Caco-2 (cell line): ENCODE results near the gene C19orf33. TPM values are rescaled to one million over a fixed set of nuclear protein-coding genes. Genes with fewer than 3 reads are reported as not detected.

Source experiments
- BruUV-seq: library from RNA; stranded (reverse); fragments of 400-500 nt; replicated peaks from 2 replicates; lab custom pipeline; 2021; lab: Mats Ljungman, UMichigan
- CTCF ChIA-PET: fragments of 300-600 bp; sonication (Branson Sonifier 250); formaldehyde crosslinking; loops from one replicate; lab custom pipeline; 2022; ENCODE audit warnings: antibody characterized with exemption; lab: Charles Lee
- POLR2A ChIA-PET: fragments of 300-600 bp; sonication (Branson Sonifier 250); formaldehyde crosslinking; loops from one replicate; lab custom pipeline; 2022; ENCODE audit warnings: antibody characterized with exemption; lab: Charles Lee
- DNase-seq, 2 experiments: peaks; one replicate each; pipeline versions ENCODE4 v3.0.0 to v3.0.0-alpha.2; 2020 to 2022
- H3K27me3 ChIP-seq: replicated peaks from 2 replicates; pipeline ENCODE4 v1.6.0; 2011; ENCODE audit warnings: low read length; ENCODE audit not compliant: control insufficient read depth, insufficient read depth
- H3K36me3 ChIP-seq: 2 replicates; pipeline ENCODE4 v1.5.1; 2011; ENCODE audit warnings: low read length; ENCODE audit not compliant: control insufficient read depth, insufficient read depth
- H3K4me1 ChIP-seq: fragments of 250-450 bp; sonication (Bioruptor Pico); 2 replicates; pipeline ENCODE4 v1.5.1; 2020; ENCODE audit warnings: mild to moderate bottlenecking
- H3K4me3 ChIP-seq: 2 replicates; pipeline ENCODE4 v1.5.1; 2011; ENCODE audit warnings: low read depth, mild to moderate bottlenecking, control low read depth, low read length
- H3K9me3 ChIP-seq: fragments of 250-450 bp; sonication (Bioruptor Pico); 2 replicates; pipeline ENCODE4 v1.5.1; 2020; ENCODE audit warnings: mild to moderate bottlenecking, moderate library complexity
- H3K27ac Mint-ChIP-seq: one replicate; pipeline ENCODE4 v1.8.0; 2022; ENCODE audit warnings: mixed read lengths; ENCODE audit not compliant: unreplicated experiment
- H3K27me3 Mint-ChIP-seq: one replicate; pipeline ENCODE4 v1.8.0; 2022; ENCODE audit warnings: mixed read lengths; ENCODE audit not compliant: insufficient read depth, unreplicated experiment
- H3K36me3 Mint-ChIP-seq: one replicate; pipeline ENCODE4 v1.8.0; 2022; ENCODE audit warnings: mild to moderate bottlenecking, mixed read lengths; ENCODE audit not compliant: insufficient read depth, unreplicated experiment
- H3K4me1 Mint-ChIP-seq: one replicate; pipeline ENCODE4 v1.8.0; 2022; ENCODE audit warnings: low read depth, mixed read lengths; ENCODE audit not compliant: unreplicated experiment
- H3K4me3 Mint-ChIP-seq: one replicate; pipeline ENCODE4 v1.8.0; 2022; ENCODE audit warnings: mild to moderate bottlenecking, moderate library complexity, mixed read lengths; ENCODE audit not compliant: unreplicated experiment
- H3K9me3 Mint-ChIP-seq: one replicate; pipeline ENCODE4 v1.8.0; 2022; ENCODE audit warnings: mixed read lengths; ENCODE audit not compliant: unreplicated experiment
- CTCF ChIP-seq, 2 experiments: fragments of 200-600 bp in 1 of 2; IDR thresholded peaks; 1 replicate in 1 of 2; 2 replicates in 1 of 2; pipeline versions ENCODE4 v1.5.1 to v1.8.0; 2011 to 2022; ENCODE audit warnings: antibody characterized with exemption in 1 of 2, control low read depth in 1 of 2, inconsistent platforms in 1 of 2, low read depth in 1 of 2, low read length in 1 of 2, mild to moderate bottlenecking in 1 of 2, moderate library complexity in 1 of 2; ENCODE audit not compliant: insufficient read depth in 1 of 2, severe bottlenecking in 1 of 2, unreplicated experiment in 1 of 2
- intact Hi-C: fragments of 100-400 bp; cut with micrococcal nuclease; formaldehyde crosslinking; loops from one replicate; pipeline ENCODE4 v1.10.0; 2022; ENCODE audit not compliant: unreplicated experiment
- total RNA-seq: library from RNA; stranded (reverse); gene quantifications from 2 replicates; pipeline ENCODE4 v1.2.3, GENCODE V29; 2022

The C19orf33 gene
- total RNA-seq, 1 experiment from 2014 or later, result 18.6 TPM

- Histone ChIP-seq H3K4me1 (peaks cover 49% of the 10 kb centered on the region), H3K9me3 (no peaks in the 10 kb centered on the region), H3K27me3 (no peaks in the 10 kb centered on the region), H3K4me3 (peak within 1 kb of the TSS; percentile 93), H3K36me3 (no peaks in the 10 kb centered on the region)
- H3K27me3 Mint-ChIP-seq, result no peaks in the 10 kb centered on the region
- peaks cover 63% of the 10 kb centered on the region for H3K36me3 Mint-ChIP-seq
- no peak for DNase-seq
- H3K4me1 Mint-ChIP-seq, result peaks cover 55% of the 10 kb centered on the region
- CTCF ChIA-PET, result interaction anchor here (0.7 to 2.0 kb wide), 7 partner anchors 16 to 109 kb away, joined by 3 to 16 read pairs (median 4); no protein-coding TSS in a partner anchor
- H3K27ac Mint-ChIP-seq, result peak within 1 kb of the TSS; percentile 98
- intact Hi-C loops, result loop anchor here (1.0 kb wide), 6 partner anchors 9 to 71 kb away; partner anchors contain the start of gene CATSPERG
- POLR2A ChIA-PET, result interaction anchor here (0.6 to 2.5 kb wide), 13 partner anchors 10 to 358 kb away, joined by 3 to 10 read pairs (median 7); partner anchors contain the start of genes C19orf33, GGN, PPP1R14A and PSMD8
- no peak for TF ChIP-seq CTCF (IDR thresholded peaks at IDR 0.05; ENCODE audit: insufficient read depth in 1 of 2, low read depth in 1 of 2, low read length in 1 of 2, severe bottlenecking in 1 of 2, unreplicated experiment in 1 of 2)
- no TSS peak for BruUV-seq
- no peaks in the 10 kb centered on the region for H3K9me3 Mint-ChIP-seq
- H3K4me3 Mint-ChIP-seq, result peak within 1 kb of the TSS; percentile 99
These were observed 39.4 kb upstream of the C19orf33 start, which contains the start of gene SPINT2 for GRCh38 chr19:38264486-38265212. Gene SPINT2 (plus strand): TSS chr19:38264573. CDS start chr19:38264893, 320 bp downstream.

GRCh38 chr19:38265213-38265861 lies 38.7 kb upstream of the C19orf33 start:
- TSS peak; percentile 66 for BruUV-seq
- H3K9me3 ChIP-seq, result no peaks in the 10 kb centered on the region
- H3K36me3 ChIP-seq, result no peaks in the 10 kb centered on the region
- H3K27me3 Mint-ChIP-seq, result no peaks in the 10 kb centered on the region
- H3K27ac Mint-ChIP-seq, result peak overlapping the region; percentile 98
- intact Hi-C loops, result no loop called here
- H3K4me3 Mint-ChIP-seq, result peak overlapping the region; percentile 99
- H3K4me1 Mint-ChIP-seq, result peaks cover 60% of the 10 kb centered on the region
- peaks cover 70% of the 10 kb centered on the region for H3K36me3 Mint-ChIP-seq
- peaks cover 56% of the 10 kb centered on the region for H3K4me1 ChIP-seq
- ChIA-PET CTCF (interaction anchor here (0.6 to 2.0 kb wide), 5 partner anchors 18 to 112 kb away, joined by 3 to 16 read pairs (median 4); no protein-coding TSS in a partner anchor), POLR2A (interaction anchor here (0.8 to 2.5 kb wide), 6 partner anchors 9 to 109 kb away, joined by 3 to 9 read pairs (median 9); partner anchors contain the start of genes C19orf33 and PSMD8)
- DNase-seq, result peak; percentile 55 to 62
- TF ChIP-seq CTCF (IDR thresholded peaks at IDR 0.05; ENCODE audit: insufficient read depth in 1 of 2, low read depth in 1 of 2, low read length in 1 of 2, severe bottlenecking in 1 of 2, unreplicated experiment in 1 of 2), result no peak
- H3K4me3 ChIP-seq, result peak overlapping the region; percentile 93
- no peaks in the 10 kb centered on the region for H3K9me3 Mint-ChIP-seq
- H3K27me3 ChIP-seq, result no peaks in the 10 kb centered on the region

- BruUV-seq, result no TSS peak
- Histone ChIP-seq H3K4me3 (peak overlapping the region; percentile 93), H3K27me3 (no peaks in the 10 kb centered on the region), H3K9me3 (no peaks in the 10 kb centered on the region), H3K36me3 (no peaks in the 10 kb centered on the region), H3K4me1 (peaks cover 63% of the 10 kb centered on the region)
- Mint-ChIP-seq H3K27me3 (no peaks in the 10 kb centered on the region), H3K27ac (peak overlapping the region; percentile 98), H3K4me1 (peaks cover 66% of the 10 kb centered on the region), H3K9me3 (no peaks in the 10 kb centered on the region), H3K36me3 (peaks cover 77% of the 10 kb centered on the region), H3K4me3 (peak overlapping the region; percentile 99)
- ChIA-PET POLR2A (interaction anchor here (0.8 to 2.5 kb wide), 4 partner anchors 8 to 95 kb away, joined by 3 to 9 read pairs (median 9); partner anchors contain the start of gene C19orf33), CTCF (interaction anchor here (0.6 to 2.0 kb wide), 3 partner anchors 21 to 112 kb away, joined by 3 to 16 read pairs (median 3); no protein-coding TSS in a partner anchor)
- intact Hi-C loops, result no loop called here
- no peak for TF ChIP-seq CTCF (IDR thresholded peaks at IDR 0.05; ENCODE audit: insufficient read depth in 1 of 2, low read depth in 1 of 2, low read length in 1 of 2, severe bottlenecking in 1 of 2, unreplicated experiment in 1 of 2)
- no peak for DNase-seq
These were observed 38.1 kb upstream of the C19orf33 start for GRCh38 chr19:38265921-38266429.
